Measurements from ENCODE around the gene FLVCR2. TPM values are rescaled to one million over a fixed set of nuclear protein-coding genes. Genes with fewer than 3 reads are reported as not detected.
A peak's percentile ranks its signal among the peaks of the same experiment; 100 is the strongest.

The FLVCR2 gene
- total RNA-seq, 1 donor from 2014 or later: 5.4 TPM

GRCh38 chr14:75631453-75631831, 53.0 kb downstream of the FLVCR2 start:
- Mint-ChIP-seq H3K27ac (no peak overlapping the region), H3K9me3 (no peaks in the 10 kb centered on the region), H3K4me3 (no peak overlapping the region), H3K4me1 (no peaks in the 10 kb centered on the region), H3K27me3 (no peaks in the 10 kb centered on the region), H3K36me3 (ENCODE audit: low read depth) (no peaks in the 10 kb centered on the region)
- DNase-seq: no peak
- intact Hi-C loops (cut with micrococcal nuclease): no loop called here

- no peaks in the 10 kb centered on the region for H3K4me1 Mint-ChIP-seq
- H3K36me3 Mint-ChIP-seq (ENCODE audit: low read depth): no peaks in the 10 kb centered on the region
- intact Hi-C loops (cut with micrococcal nuclease): no loop called here
- no peak overlapping the region for H3K4me3 Mint-ChIP-seq
- H3K27ac Mint-ChIP-seq: no peak overlapping the region
- H3K9me3 Mint-ChIP-seq: no peaks in the 10 kb centered on the region
- H3K27me3 Mint-ChIP-seq: no peaks in the 10 kb centered on the region
- DNase-seq: no peak
Measured at GRCh38 chr14:75634848-75635247, 56.4 kb downstream of the FLVCR2 start.

GRCh38 chr14:75636100-75636692, 57.8 kb downstream of the FLVCR2 start:
- no peak overlapping the region for H3K4me3 Mint-ChIP-seq
- H3K36me3 Mint-ChIP-seq (ENCODE audit: low read depth): no peaks in the 10 kb centered on the region
- DNase-seq: no peak
- intact Hi-C loops (cut with micrococcal nuclease): no loop called here
- no peaks in the 10 kb centered on the region for H3K27me3 Mint-ChIP-seq
- no peak overlapping the region for H3K27ac Mint-ChIP-seq
- no peaks in the 10 kb centered on the region for H3K4me1 Mint-ChIP-seq
- no peaks in the 10 kb centered on the region for H3K9me3 Mint-ChIP-seq

- Mint-ChIP-seq H3K27ac (no peak overlapping the region), H3K27me3 (no peaks in the 10 kb centered on the region), H3K36me3 (ENCODE audit: low read depth) (no peaks in the 10 kb centered on the region), H3K9me3 (no peaks in the 10 kb centered on the region), H3K4me1 (no peaks in the 10 kb centered on the region), H3K4me3 (no peak overlapping the region)
- no peak for DNase-seq
- intact Hi-C loops (cut with micrococcal nuclease): no loop called here
Measured at GRCh38 chr14:75640876-75641275, 62.5 kb downstream of the FLVCR2 start.

GRCh38 chr14:75643985-75644384, 65.6 kb downstream of the FLVCR2 start:
- Mint-ChIP-seq H3K27me3 (no peaks in the 10 kb centered on the region), H3K27ac (no peak overlapping the region), H3K9me3 (no peaks in the 10 kb centered on the region), H3K36me3 (ENCODE audit: low read depth) (peaks cover 5% of the 10 kb centered on the region), H3K4me1 (no peaks in the 10 kb centered on the region), H3K4me3 (no peak overlapping the region)
- intact Hi-C loops (cut with micrococcal nuclease): no loop called here
- DNase-seq: no peak

GRCh38 chr14:75645056-75645455, 66.6 kb downstream of the FLVCR2 start:
- H3K9me3 Mint-ChIP-seq: no peaks in the 10 kb centered on the region
- H3K27me3 Mint-ChIP-seq: no peaks in the 10 kb centered on the region
- intact Hi-C loops (cut with micrococcal nuclease): no loop called here
- no peaks in the 10 kb centered on the region for H3K4me1 Mint-ChIP-seq
- peaks cover 13% of the 10 kb centered on the region for H3K36me3 Mint-ChIP-seq (ENCODE audit: low read depth)
- no peak overlapping the region for H3K27ac Mint-ChIP-seq
- no peak overlapping the region for H3K4me3 Mint-ChIP-seq
- no peak for DNase-seq

- Mint-ChIP-seq H3K4me1 (no peaks in the 10 kb centered on the region), H3K9me3 (no peaks in the 10 kb centered on the region), H3K27me3 (no peaks in the 10 kb centered on the region), H3K36me3 (ENCODE audit: low read depth) (peaks cover 28% of the 10 kb centered on the region), H3K4me3 (no peak overlapping the region), H3K27ac (no peak overlapping the region)
- intact Hi-C loops (cut with micrococcal nuclease): no loop called here
- DNase-seq: no peak
Measured at GRCh38 chr14:75646762-75647161, 68.3 kb downstream of the FLVCR2 start.

- H3K27me3 Mint-ChIP-seq: no peaks in the 10 kb centered on the region
- H3K9me3 Mint-ChIP-seq: no peaks in the 10 kb centered on the region
- no peak overlapping the region for H3K4me3 Mint-ChIP-seq
- peaks cover 33% of the 10 kb centered on the region for H3K36me3 Mint-ChIP-seq (ENCODE audit: low read depth)
- intact Hi-C loops (cut with micrococcal nuclease): no loop called here
- no peak for DNase-seq
- H3K27ac Mint-ChIP-seq: no peak overlapping the region
- no peaks in the 10 kb centered on the region for H3K4me1 Mint-ChIP-seq
Measured at GRCh38 chr14:75647640-75648039, 69.2 kb downstream of the FLVCR2 start.

GRCh38 chr14:75648066-75648838, 69.8 kb downstream of the FLVCR2 start:
- intact Hi-C loops (cut with micrococcal nuclease): no loop called here
- H3K36me3 Mint-ChIP-seq (ENCODE audit: low read depth): peaks cover 36% of the 10 kb centered on the region
- no peak overlapping the region for H3K4me3 Mint-ChIP-seq
- no peaks in the 10 kb centered on the region for H3K9me3 Mint-ChIP-seq
- H3K27me3 Mint-ChIP-seq: no peaks in the 10 kb centered on the region
- H3K27ac Mint-ChIP-seq: no peak overlapping the region
- no peak for DNase-seq
- H3K4me1 Mint-ChIP-seq: no peaks in the 10 kb centered on the region

GRCh38 chr14:75649337-75649736, 70.9 kb downstream of the FLVCR2 start:
- Mint-ChIP-seq H3K27me3 (no peaks in the 10 kb centered on the region), H3K27ac (no peak overlapping the region), H3K36me3 (ENCODE audit: low read depth) (peaks cover 44% of the 10 kb centered on the region), H3K9me3 (no peaks in the 10 kb centered on the region), H3K4me1 (no peaks in the 10 kb centered on the region), H3K4me3 (no peak overlapping the region)
- intact Hi-C loops (cut with micrococcal nuclease): no loop called here
- DNase-seq: no peak

- Mint-ChIP-seq H3K27me3 (no peaks in the 10 kb centered on the region), H3K4me3 (no peak overlapping the region), H3K27ac (no peak overlapping the region), H3K9me3 (no peaks in the 10 kb centered on the region), H3K36me3 (ENCODE audit: low read depth) (peaks cover 45% of the 10 kb centered on the region), H3K4me1 (no peaks in the 10 kb centered on the region)
- intact Hi-C loops (cut with micrococcal nuclease): no loop called here
- DNase-seq: no peak
Measured at GRCh38 chr14:75649773-75650172, 71.4 kb downstream of the FLVCR2 start.

GRCh38 chr14:75650253-75651058, 72.0 kb downstream of the FLVCR2 start:
- Mint-ChIP-seq H3K9me3 (no peaks in the 10 kb centered on the region), H3K36me3 (ENCODE audit: low read depth) (peaks cover 48% of the 10 kb centered on the region), H3K4me1 (no peaks in the 10 kb centered on the region), H3K4me3 (no peak overlapping the region), H3K27ac (no peak overlapping the region), H3K27me3 (no peaks in the 10 kb centered on the region)
- no peak for DNase-seq
- intact Hi-C loops (cut with micrococcal nuclease): no loop called here

GRCh38 chr14:75653563-75653962, 75.1 kb downstream of the FLVCR2 start:
- H3K27ac Mint-ChIP-seq: no peak overlapping the region
- no peaks in the 10 kb centered on the region for H3K27me3 Mint-ChIP-seq
- peaks cover 53% of the 10 kb centered on the region for H3K36me3 Mint-ChIP-seq (ENCODE audit: low read depth)
- no peak for DNase-seq
- no peak overlapping the region for H3K4me3 Mint-ChIP-seq
- intact Hi-C loops (cut with micrococcal nuclease): no loop called here
- no peaks in the 10 kb centered on the region for H3K9me3 Mint-ChIP-seq
- peaks cover 2% of the 10 kb centered on the region for H3K4me1 Mint-ChIP-seq

- peak; percentile 95 for DNase-seq
- no peaks in the 10 kb centered on the region for H3K27me3 Mint-ChIP-seq
- intact Hi-C loops (cut with micrococcal nuclease): loop anchor here (1.0 to 2.0 kb wide), 3 partner anchors 77 to 347 kb away; no protein-coding TSS in a partner anchor
- H3K4me1 Mint-ChIP-seq: peaks cover 6% of the 10 kb centered on the region
- H3K36me3 Mint-ChIP-seq (ENCODE audit: low read depth): peaks cover 51% of the 10 kb centered on the region
- no peak overlapping the region for H3K27ac Mint-ChIP-seq
- H3K9me3 Mint-ChIP-seq: no peaks in the 10 kb centered on the region
- H3K4me3 Mint-ChIP-seq: no peak overlapping the region
Measured at GRCh38 chr14:75654127-75654732, 75.8 kb downstream of the FLVCR2 start.
